CD4-positive, alpha-beta T cell (primary cell): Measurements from ENCODE around the gene ABLIM2. TPM values are rescaled to one million over a fixed set of nuclear protein-coding genes. Genes with fewer than 3 reads are reported as not detected.

ENCODE experiments used
- ATAC-seq: fragments of 200-7000 bp; cut with Tn5 transposase; one replicate; pipeline ENCODE4 v1.10.0; 2022; ENCODE audit warnings: mild to moderate bottlenecking; ENCODE audit not compliant: poor library complexity
- CTCF ChIA-PET: fragments of 350-600 bp; sonication (Branson Sonifier 250); formaldehyde crosslinking; loops from one replicate; lab custom pipeline; 2021; ENCODE audit warnings: antibody characterized with exemption, inconsistent platforms; lab: Charles Lee
- POLR2A ChIA-PET: fragments of 350-600 bp; sonication (Branson Sonifier 250); formaldehyde crosslinking; loops from one replicate; lab custom pipeline; 2021; ENCODE audit warnings: antibody characterized with exemption, inconsistent platforms; lab: Charles Lee
- DNase-seq, 14 experiments: peaks; one replicate each; pipeline ENCODE4 v3.0.0-alpha.2; 2013 to 2020; ENCODE audit warnings: mixed read lengths in 2 of 14
- H3K27ac ChIP-seq, 2 donors: one replicate each; pipeline versions ENCODE4 v1.5.1 to v1.7.0; 2013; ENCODE audit warnings: low read length in 2 of 2, low read depth in 1 of 2, mild to moderate bottlenecking in 1 of 2
- H3K27me3 ChIP-seq, 2 experiments: 1 replicate in 1 of 2; 2 replicates in 1 of 2; pipeline versions ENCODE4 v1.6.1 to v1.7.0; 2013; ENCODE audit warnings: low read length in 2 of 2, control low read depth in 1 of 2, mild to moderate bottlenecking in 1 of 2, moderate library complexity in 1 of 2; ENCODE audit not compliant: insufficient read depth in 2 of 2, control insufficient read depth in 1 of 2
- H3K36me3 ChIP-seq: one replicate; pipeline ENCODE4 v1.6.1; 2013; ENCODE audit warnings: low read length, control low read depth; ENCODE audit not compliant: insufficient read depth
- H3K4me1 ChIP-seq: one replicate; pipeline ENCODE4 v1.6.1; 2013; ENCODE audit warnings: low read length, control low read depth; ENCODE audit not compliant: insufficient read depth
- H3K4me3 ChIP-seq: one replicate; pipeline ENCODE4 v1.5.1; 2013; ENCODE audit warnings: mild to moderate bottlenecking, low read length, moderate library complexity
- H3K9me3 ChIP-seq, 2 experiments: 1 replicate in 1 of 2; 2 replicates in 1 of 2; pipeline versions ENCODE4 v1.6.1 to v1.7.0; 2013; ENCODE audit warnings: low read length in 2 of 2, mild to moderate bottlenecking in 2 of 2, control low read depth in 1 of 2, moderate library complexity in 1 of 2; ENCODE audit not compliant: control insufficient read depth in 1 of 2, insufficient read depth in 1 of 2
- H3K27ac Mint-ChIP-seq: one replicate; pipeline ENCODE4 v1.8.0; 2020; ENCODE audit warnings: mixed read lengths
- H3K27me3 Mint-ChIP-seq: one replicate; pipeline ENCODE4 v1.8.0; 2021; ENCODE audit warnings: mixed read lengths
- H3K36me3 Mint-ChIP-seq: one replicate; pipeline ENCODE4 v1.8.0; 2021; ENCODE audit warnings: low read depth, mixed read lengths
- H3K4me1 Mint-ChIP-seq: one replicate; pipeline ENCODE4 v1.8.0; 2021; ENCODE audit warnings: low read depth, mixed read lengths
- H3K4me3 Mint-ChIP-seq: one replicate; pipeline ENCODE4 v1.8.0; 2020; ENCODE audit warnings: mild to moderate bottlenecking, mixed read lengths
- H3K9me3 Mint-ChIP-seq: one replicate; pipeline ENCODE4 v1.8.0; 2020; ENCODE audit warnings: mixed read lengths
- intact Hi-C, 2 experiments: fragments of 100-400 bp; cut with DNase I in 1 of 2; cut with micrococcal nuclease in 1 of 2; formaldehyde crosslinking; loops; one replicate each; pipeline versions ENCODE4 v1.15.1 to v1.9.0; 2023 to 2025; cut with DNase I, micrococcal nuclease
- total RNA-seq, 174 experiments: library from RNA in 2 of 174; stranded (reverse) in 2 of 174; gene quantifications; one replicate each; pipeline ENCODE4 v1.2.3 and lab custom pipeline; 2021 to 2026
- TF ChIP-seq, protein P1 (sequence below): fragments of 200-600 bp; IDR thresholded peaks from one replicate; pipeline ENCODE4 v1.8.0; 2022; ENCODE audit warnings: antibody characterized with exemption, mild to moderate bottlenecking

ABLIM2 gene
- total RNA-seq, 2 experiments from 2014 or later: 2.5 to 2.7 TPM

DNA sequence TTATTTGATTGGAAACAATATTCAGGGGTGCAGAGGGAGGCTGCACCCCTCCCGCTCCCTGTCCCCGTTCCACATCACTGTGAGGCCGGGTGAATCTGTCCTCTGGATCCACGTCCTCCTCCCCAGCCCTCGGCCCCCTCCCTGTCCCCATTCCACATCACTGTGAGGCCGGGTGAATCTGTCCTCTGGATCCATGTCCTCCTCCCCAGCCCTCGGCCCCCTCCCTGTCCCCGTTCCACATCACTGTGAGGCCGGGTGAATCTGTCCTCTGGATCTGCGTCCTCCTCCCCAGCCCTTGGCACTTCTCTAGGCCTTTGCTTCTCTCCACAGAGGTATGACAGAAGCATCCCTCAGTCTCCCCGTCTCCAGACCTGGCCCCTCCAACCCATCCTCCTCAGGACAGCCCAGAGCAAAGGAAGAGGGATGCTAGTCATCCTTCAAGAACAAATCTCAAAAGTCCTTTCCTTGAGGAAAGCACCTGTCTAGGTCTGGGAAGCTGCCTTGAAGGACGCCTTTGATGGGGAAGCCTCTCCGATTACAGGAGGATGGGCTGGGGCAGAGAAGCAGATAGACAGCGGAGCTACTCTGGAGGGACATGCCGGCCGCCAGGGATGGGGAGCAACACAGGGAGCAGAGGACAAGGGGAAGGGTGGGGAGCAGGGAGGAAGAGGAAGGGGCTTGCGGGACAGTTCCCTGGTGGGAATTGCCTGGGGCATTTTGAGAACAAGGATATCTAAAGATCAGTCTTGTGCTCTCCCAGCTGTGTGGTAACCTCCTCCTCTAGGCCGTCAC, 208.1 kb downstream of the ABLIM2 start:
- Histone ChIP-seq H3K36me3 (no peaks in the 10 kb centered on the region), H3K9me3 (peaks cover 0 to 16% of the 10 kb centered on the region in 2 experiments), H3K27ac (no peak overlapping the region), H3K4me3 (no peak overlapping the region), H3K4me1 (peaks cover 3% of the 10 kb centered on the region), H3K27me3 (no peaks in the 10 kb centered on the region)
- Mint-ChIP-seq H3K27me3 (peaks cover 22% of the 10 kb centered on the region), H3K36me3 (peaks cover 3% of the 10 kb centered on the region), H3K9me3 (peaks cover 7% of the 10 kb centered on the region), H3K4me1 (peaks cover 6% of the 10 kb centered on the region), H3K27ac (no peak overlapping the region), H3K4me3 (no peak overlapping the region)
- ChIA-PET POLR2A (no interaction called here), CTCF (no interaction called here)
- ATAC-seq (no peak), DNase-seq (no peak)
- intact Hi-C loops: no loop called here
- TF ChIP-seq, protein P1, sequence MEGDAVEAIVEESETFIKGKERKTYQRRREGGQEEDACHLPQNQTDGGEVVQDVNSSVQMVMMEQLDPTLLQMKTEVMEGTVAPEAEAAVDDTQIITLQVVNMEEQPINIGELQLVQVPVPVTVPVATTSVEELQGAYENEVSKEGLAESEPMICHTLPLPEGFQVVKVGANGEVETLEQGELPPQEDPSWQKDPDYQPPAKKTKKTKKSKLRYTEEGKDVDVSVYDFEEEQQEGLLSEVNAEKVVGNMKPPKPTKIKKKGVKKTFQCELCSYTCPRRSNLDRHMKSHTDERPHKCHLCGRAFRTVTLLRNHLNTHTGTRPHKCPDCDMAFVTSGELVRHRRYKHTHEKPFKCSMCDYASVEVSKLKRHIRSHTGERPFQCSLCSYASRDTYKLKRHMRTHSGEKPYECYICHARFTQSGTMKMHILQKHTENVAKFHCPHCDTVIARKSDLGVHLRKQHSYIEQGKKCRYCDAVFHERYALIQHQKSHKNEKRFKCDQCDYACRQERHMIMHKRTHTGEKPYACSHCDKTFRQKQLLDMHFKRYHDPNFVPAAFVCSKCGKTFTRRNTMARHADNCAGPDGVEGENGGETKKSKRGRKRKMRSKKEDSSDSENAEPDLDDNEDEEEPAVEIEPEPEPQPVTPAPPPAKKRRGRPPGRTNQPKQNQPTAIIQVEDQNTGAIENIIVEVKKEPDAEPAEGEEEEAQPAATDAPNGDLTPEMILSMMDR: no peak

DNA sequence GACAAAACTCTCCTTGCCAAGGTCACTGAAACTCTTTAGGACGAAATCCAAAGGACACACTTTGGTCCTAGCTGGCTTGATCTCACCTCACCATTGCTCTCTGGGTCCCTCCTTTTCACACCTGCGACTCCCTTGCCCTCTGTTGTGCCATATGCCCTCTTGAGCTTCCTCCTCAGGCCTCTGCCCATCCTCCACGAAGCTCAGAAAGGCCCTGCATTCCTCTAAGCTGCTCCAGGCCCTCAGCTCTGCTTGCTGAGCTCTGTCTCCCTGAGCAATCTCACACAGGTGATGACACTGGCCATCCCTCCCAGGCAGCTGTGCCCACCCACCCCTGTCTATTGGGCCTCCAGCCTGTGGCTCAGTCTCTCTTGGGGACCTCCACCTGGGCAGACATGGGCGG, 208.9 kb downstream of the ABLIM2 start:
- Mint-ChIP-seq H3K9me3 (peaks cover 7% of the 10 kb centered on the region), H3K27ac (no peak overlapping the region), H3K4me3 (no peak overlapping the region), H3K4me1 (peaks cover 6% of the 10 kb centered on the region), H3K27me3 (peaks cover 23% of the 10 kb centered on the region), H3K36me3 (peaks cover 3% of the 10 kb centered on the region)
- Histone ChIP-seq H3K4me3 (no peak overlapping the region), H3K36me3 (no peaks in the 10 kb centered on the region), H3K27ac (no peak overlapping the region), H3K27me3 (no peaks in the 10 kb centered on the region), H3K4me1 (peaks cover 3% of the 10 kb centered on the region), H3K9me3 (peaks cover 0 to 16% of the 10 kb centered on the region in 2 experiments)
- TF ChIP-seq, protein P1: no peak
- intact Hi-C loops: loop anchor here in 1 of 2 experiments (10.0 kb wide), 1 partner anchor 845 kb away; no protein-coding TSS in a partner anchor
- CTCF ChIA-PET: no interaction called here
- ATAC-seq (no peak), DNase-seq (no peak)
- POLR2A ChIA-PET: no interaction called here

DNA sequence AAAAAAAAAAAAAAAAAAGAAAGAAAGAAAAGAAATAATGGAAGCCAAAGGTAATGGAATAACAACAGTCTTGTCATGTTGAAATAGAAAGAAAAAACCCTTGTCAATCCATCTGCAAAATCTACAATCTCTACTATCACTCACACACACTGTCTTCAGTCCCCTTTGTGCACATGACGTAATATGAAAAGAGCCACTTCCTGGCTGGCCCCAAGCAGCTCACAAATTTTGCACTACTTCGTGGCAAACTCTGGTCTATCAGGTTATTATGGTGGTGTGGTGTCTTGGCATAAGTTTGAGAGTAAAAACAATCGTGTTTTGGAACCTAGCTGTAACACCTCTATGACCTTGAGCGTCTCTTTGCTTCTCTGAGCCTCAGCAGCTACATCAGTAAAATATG, 210.7 kb downstream of the ABLIM2 start:
- Mint-ChIP-seq H3K27me3 (peaks cover 28% of the 10 kb centered on the region), H3K4me1 (peaks cover 6% of the 10 kb centered on the region), H3K27ac (no peak overlapping the region), H3K36me3 (peaks cover 2% of the 10 kb centered on the region), H3K4me3 (no peak overlapping the region), H3K9me3 (peaks cover 3% of the 10 kb centered on the region)
- ChIA-PET POLR2A (interaction anchor here (1.1 kb wide), 1 partner anchor 10 kb away, joined by 6 read pairs; no protein-coding TSS in a partner anchor), CTCF (no interaction called here)
- no peak overlapping the region for H3K27ac ChIP-seq
- no peak overlapping the region for H3K4me3 ChIP-seq
- peaks cover 0 to 8% of the 10 kb centered on the region in 2 experiments for H3K9me3 ChIP-seq
- no peaks in the 10 kb centered on the region for H3K27me3 ChIP-seq
- DNase-seq (peak in 2 of 14 experiments; percentile 41 to 43), ATAC-seq (peak; percentile 92)
- intact Hi-C loops: loop anchor here in 1 of 2 experiments (10.0 kb wide), 1 partner anchor 843 kb away; no protein-coding TSS in a partner anchor
- TF ChIP-seq, protein P1: no peak
- H3K36me3 ChIP-seq: no peaks in the 10 kb centered on the region
- H3K4me1 ChIP-seq: peaks cover 3% of the 10 kb centered on the region
